HepG2 (cell line): ENCODE measurements around the gene PRAMEF12. TPM values are rescaled to one million over a fixed set of nuclear protein-coding genes. Genes with fewer than 3 reads are reported as not detected.

Experiments
- ATAC-seq: fragments of 200-7000 bp; cut with Tn5 transposase; 3 replicates; pipeline ENCODE4 v1.9.1; 2020; ENCODE audit warnings: mild to moderate bottlenecking, moderate library complexity
- BruUV-seq: library from RNA; stranded (reverse); fragments of 400-500 nt; replicated peaks from 2 replicates; lab custom pipeline; 2021; lab: Mats Ljungman, UMichigan
- CTCF ChIA-PET: fragments of 300-600 bp; formaldehyde crosslinking; extraction: SDS; loops from one replicate; lab custom pipeline; 2021; ENCODE audit warnings: low total read pairs, inconsistent platforms, low intra/inter-chr PET ratio; lab: Yijun Ruan, JAX
- POLR2A ChIA-PET: fragments of 350-600 bp; sonication (Branson Sonifier 250); formaldehyde crosslinking; loops from one replicate; lab custom pipeline; 2020; ENCODE audit warnings: antibody characterized with exemption, inconsistent platforms; lab: Yijun Ruan, JAX
- DNase-seq: peaks from one replicate; pipeline ENCODE4 v3.0.0-alpha.2; 2015; ENCODE audit warnings: low spot score
- FAIRE-seq: peaks from 3 replicates; lab custom pipeline; 2011; peaks lifted over from hg19 to GRCh38; lab: Jason Lieb, UNC
- H2AFZ ChIP-seq: one replicate; pipeline ENCODE4 v1.6.1; 2011; ENCODE audit warnings: low read length, inconsistent platforms
- H3K27ac ChIP-seq: fragments of 300-600 bp; 3 replicates; pipeline ENCODE4 v1.8.0; 2011; ENCODE audit warnings: mixed run types, mild to moderate bottlenecking, mixed read lengths, low read length, inconsistent platforms; ENCODE audit not compliant: insufficient read depth; ENCODE audit errors: extremely low read length
- H3K27me3 ChIP-seq, 2 experiments: fragments of 200-600 bp in 1 of 2; 2 replicates in 1 of 2; 3 replicates in 1 of 2; pipeline versions ENCODE4 v1.6.0 to v1.8.0; 2011; ENCODE audit warnings: low read length in 2 of 2, mild to moderate bottlenecking in 2 of 2, moderate library complexity in 2 of 2, inconsistent platforms in 1 of 2; ENCODE audit not compliant: insufficient read depth in 2 of 2, control insufficient read depth in 1 of 2
- H3K36me3 ChIP-seq, 2 experiments: fragments of 200-600 bp in 1 of 2; replicated peaks in 1 of 2; 2 replicates in 1 of 2; 3 replicates in 1 of 2; pipeline versions ENCODE4 v1.5.1 to v1.8.0; 2011; ENCODE audit warnings: low read length in 2 of 2, inconsistent platforms in 1 of 2; ENCODE audit not compliant: insufficient read depth in 2 of 2, control insufficient read depth in 1 of 2
- H3K4me1 ChIP-seq: 2 replicates; pipeline ENCODE4 v1.5.1; 2012; ENCODE audit warnings: low read length, inconsistent platforms; ENCODE audit not compliant: insufficient read depth
- H3K4me2 ChIP-seq: 2 replicates; pipeline ENCODE4 v1.6.0; 2011; ENCODE audit warnings: low read depth, low read length, inconsistent platforms
- H3K4me3 ChIP-seq, 3 experiments: fragments of 200-600 bp in 1 of 3; sonication (generic), shearing (Covaris generic) in 1 of 3; replicated peaks in 1 of 3; 2 replicates each; pipeline ENCODE4 v1.5.1; 2011 to 2016; ENCODE audit warnings: low read length in 3 of 3, inconsistent platforms in 2 of 3, low read depth in 2 of 3, mild to moderate bottlenecking in 2 of 3, control low read depth in 1 of 3, mixed read lengths in 1 of 3; ENCODE audit not compliant: insufficient read depth in 1 of 3
- H3K79me2 ChIP-seq: one replicate; pipeline ENCODE4 v1.6.1; 2011; ENCODE audit warnings: low read length, inconsistent platforms; ENCODE audit not compliant: insufficient read depth
- H3K9ac ChIP-seq: 2 replicates; pipeline ENCODE4 v1.6.0; 2011; ENCODE audit warnings: mild to moderate bottlenecking, low read depth, low read length, inconsistent platforms; ENCODE audit not compliant: insufficient read depth
- H3K9me3 ChIP-seq: 2 replicates; pipeline ENCODE4 v1.5.1; 2012; ENCODE audit warnings: mild to moderate bottlenecking, low read length
- H4K20me1 ChIP-seq: 2 replicates; pipeline ENCODE4 v1.6.0; 2011; ENCODE audit warnings: inconsistent platforms, mild to moderate bottlenecking, low read length, moderate library complexity; ENCODE audit not compliant: insufficient read depth
- HNRNPLL ChIP-seq: fragments of 200-400 bp; formaldehyde crosslinking; IDR thresholded peaks from 2 replicates; pipeline ENCODE4 v1.6.1; 2017; ENCODE audit warnings: mild to moderate bottlenecking, low read depth, low read length; ENCODE audit not compliant: poor library complexity, severe bottlenecking
- HNRNPUL1 ChIP-seq: fragments of 200-400 bp; formaldehyde crosslinking; IDR thresholded peaks from 2 replicates; pipeline ENCODE4 v1.6.1; 2017; ENCODE audit warnings: low read depth, mild to moderate bottlenecking, low read length, moderate library complexity
- KDM2A ChIP-seq: sonication (generic); formaldehyde crosslinking; IDR thresholded peaks from 2 replicates; pipeline ENCODE4 v1.4.0; 2020; ENCODE audit warnings: low read depth, missing genetic modification reagents, borderline replicate concordance
- PHB2 ChIP-seq: fragments of 450-650 bp; IDR thresholded peaks from 2 replicates; pipeline ENCODE4 v1.6.1; 2018; ENCODE audit not compliant: partially characterized antibody
- TBX3 ChIP-seq: fragments of 450-650 bp; IDR thresholded peaks from 2 replicates; pipeline ENCODE4 v1.6.1; 2017; ENCODE audit warnings: antibody characterized with exemption, mild to moderate bottlenecking, inconsistent platforms, borderline replicate concordance
- ZFP82 ChIP-seq: sonication (generic); formaldehyde crosslinking; IDR thresholded peaks from 2 replicates; pipeline ENCODE4 v1.5.1; 2020; ENCODE audit warnings: mild to moderate bottlenecking, missing genetic modification reagents, borderline replicate concordance
- ZNF367 ChIP-seq: sonication (generic); formaldehyde crosslinking; IDR thresholded peaks from 2 replicates; pipeline ENCODE4 v1.4.0; 2020; ENCODE audit warnings: missing genetic modification reagents, borderline replicate concordance
- ZNF678 ChIP-seq: sonication (generic); formaldehyde crosslinking; IDR thresholded peaks from 2 replicates; pipeline ENCODE4 v1.4.0; 2020; ENCODE audit warnings: mild to moderate bottlenecking, missing genetic modification reagents
- ZNF737 ChIP-seq: sonication (generic); formaldehyde crosslinking; IDR thresholded peaks from 2 replicates; pipeline ENCODE4 v1.5.0; 2020; ENCODE audit warnings: missing genetic modification reagents, mild to moderate bottlenecking, borderline replicate concordance
- ZNF788 ChIP-seq: sonication (generic); formaldehyde crosslinking; IDR thresholded peaks from 2 replicates; pipeline ENCODE4 v1.5.0; 2020; ENCODE audit warnings: mild to moderate bottlenecking, missing genetic modification reagents, borderline replicate concordance
- WGBS: methylation state at CpG from one replicate; pipeline ENCODE4 v1.1.6; 2017; ENCODE audit warnings: low lambda C conversion rate; 5-methylcytosine and 5-hydroxymethylcytosine counted together
- in situ Hi-C: cut with HindIII; loops from 2 replicates; pipeline ENCODE4 v1.10.0; 2017; ENCODE audit warnings: low pct_unique_long_range_greater_than_20kb; ENCODE audit not compliant: extremely low pct_ligation_motif_present
- intact Hi-C: fragments of 100-400 bp; cut with micrococcal nuclease; formaldehyde crosslinking; loops from one replicate; pipeline ENCODE4 v1.10.0; 2022; ENCODE audit not compliant: unreplicated experiment
- polyA plus RNA-seq, 8 experiments: library from polyadenylated mRNA; depleted of rRNA in 3 of 8; stranded (reverse) in 7 of 8; unstranded in 1 of 8; fragments of >200 nt; fragmentation: Illumina TruSeq in 4 of 8; extraction: Trizol in 4 of 8; gene quantifications; 2 replicates each; pipeline versions ENCODE4 v1.2.1 to v1.2.3, GENCODE V29; 2011 to 2016; ENCODE audit warnings: low read depth in 4 of 8, missing spikeins in 1 of 8, mixed read lengths in 1 of 8; ENCODE audit not compliant: insufficient read depth in 1 of 8
- total RNA-seq, 5 experiments: library from RNA; depleted of rRNA; stranded (reverse); fragments of >200 nt; fragmentation: Illumina TruSeq; extraction: Trizol; gene quantifications; 2 replicates each; pipeline ENCODE4 v1.2.3, GENCODE V29; 2016; ENCODE audit warnings: low read depth in 1 of 5
- TF ChIP-seq, protein P1 (sequence below): sonication (generic); formaldehyde crosslinking; IDR thresholded peaks from 2 replicates; pipeline ENCODE4 v1.5.1; 2020; ENCODE audit warnings: mild to moderate bottlenecking, missing genetic modification reagents
- TF ChIP-seq, protein P2 (sequence below): sonication (generic); formaldehyde crosslinking; IDR thresholded peaks from 2 replicates; pipeline ENCODE4 v1.5.0; 2020; ENCODE audit warnings: mild to moderate bottlenecking, missing genetic modification reagents, borderline replicate concordance
- TF ChIP-seq, protein P3 (sequence below): sonication (generic); formaldehyde crosslinking; IDR thresholded peaks from 2 replicates; pipeline ENCODE4 v1.8.1; 2023; ENCODE audit warnings: mild to moderate bottlenecking, missing genetic modification reagents
- TF ChIP-seq, protein P4 (sequence below): IDR thresholded peaks from 2 replicates; pipeline ENCODE4 v1.6.1; 2016; ENCODE audit warnings: low read depth, borderline replicate concordance
- TF ChIP-seq, protein P5 (sequence below): sonication (generic); formaldehyde crosslinking; IDR thresholded peaks from 2 replicates; pipeline ENCODE4 v1.5.1; 2020; ENCODE audit warnings: mild to moderate bottlenecking, missing genetic modification reagents, moderate library complexity

Gene PRAMEF12
- total and polyA plus RNA-seq, 2 of the 13 experiments (the other 11 are each of a cell fraction or from before 2014, with no cell fraction given) = not detected

DNA sequence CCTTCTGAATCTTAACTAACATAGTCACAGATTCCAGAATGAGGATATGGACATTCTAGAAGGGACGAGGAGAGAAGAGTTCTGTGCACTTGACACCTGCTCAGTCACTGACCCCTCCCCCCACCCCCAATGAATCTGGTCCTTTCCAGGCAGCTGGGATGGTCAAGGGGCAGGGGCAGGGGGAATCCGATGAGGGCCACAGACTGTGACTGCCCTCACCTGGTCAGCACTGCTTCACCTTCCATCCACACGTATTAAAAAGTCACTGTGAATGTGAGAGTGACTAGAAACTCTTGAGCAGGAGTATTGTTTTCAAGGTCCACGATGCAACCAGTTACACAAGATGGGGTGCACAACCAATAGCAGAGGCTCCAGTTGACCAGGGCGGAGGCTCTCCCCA lies 9.5 kb upstream of the PRAMEF12 start:
- Histone ChIP-seq H3K27ac (no peak overlapping the region), H3K9me3 (no peaks in the 10 kb centered on the region), H3K4me3 (no peak overlapping the region), H3K36me3 (no peaks in the 10 kb centered on the region), H3K27me3 (peaks cover 1 to 16% of the 10 kb centered on the region in 2 experiments; a peak in 2 of 5 replicates), H3K79me2 (no peaks in the 10 kb centered on the region), H3K9ac (no peak overlapping the region), H3K4me2 (no peak overlapping the region), H2AFZ (no peak overlapping the region), H3K4me1 (no peaks in the 10 kb centered on the region), H4K20me1 (no peaks in the 10 kb centered on the region)
- ChIA-PET CTCF (no interaction called here), POLR2A (no interaction called here)
- DNase-seq = no peak
- ATAC-seq = no peak
- in situ Hi-C loops = no loop called here
- BruUV-seq = no TSS peak
- intact Hi-C loops = no loop called here
- TF ChIP-seq PHB2 (no peak), ZNF367 (CRISPR knock-in tag) (no peak), HNRNPUL1 (no peak), ZFP82 (no peak), KDM2A (no peak), TBX3 (no peak), ZNF678 (CRISPR knock-in tag) (no peak), ZNF788 (CRISPR knock-in tag) (no peak), ZNF737 (CRISPR knock-in tag) (no peak), HNRNPLL (no peak)
- TF ChIP-seq, protein P1, sequence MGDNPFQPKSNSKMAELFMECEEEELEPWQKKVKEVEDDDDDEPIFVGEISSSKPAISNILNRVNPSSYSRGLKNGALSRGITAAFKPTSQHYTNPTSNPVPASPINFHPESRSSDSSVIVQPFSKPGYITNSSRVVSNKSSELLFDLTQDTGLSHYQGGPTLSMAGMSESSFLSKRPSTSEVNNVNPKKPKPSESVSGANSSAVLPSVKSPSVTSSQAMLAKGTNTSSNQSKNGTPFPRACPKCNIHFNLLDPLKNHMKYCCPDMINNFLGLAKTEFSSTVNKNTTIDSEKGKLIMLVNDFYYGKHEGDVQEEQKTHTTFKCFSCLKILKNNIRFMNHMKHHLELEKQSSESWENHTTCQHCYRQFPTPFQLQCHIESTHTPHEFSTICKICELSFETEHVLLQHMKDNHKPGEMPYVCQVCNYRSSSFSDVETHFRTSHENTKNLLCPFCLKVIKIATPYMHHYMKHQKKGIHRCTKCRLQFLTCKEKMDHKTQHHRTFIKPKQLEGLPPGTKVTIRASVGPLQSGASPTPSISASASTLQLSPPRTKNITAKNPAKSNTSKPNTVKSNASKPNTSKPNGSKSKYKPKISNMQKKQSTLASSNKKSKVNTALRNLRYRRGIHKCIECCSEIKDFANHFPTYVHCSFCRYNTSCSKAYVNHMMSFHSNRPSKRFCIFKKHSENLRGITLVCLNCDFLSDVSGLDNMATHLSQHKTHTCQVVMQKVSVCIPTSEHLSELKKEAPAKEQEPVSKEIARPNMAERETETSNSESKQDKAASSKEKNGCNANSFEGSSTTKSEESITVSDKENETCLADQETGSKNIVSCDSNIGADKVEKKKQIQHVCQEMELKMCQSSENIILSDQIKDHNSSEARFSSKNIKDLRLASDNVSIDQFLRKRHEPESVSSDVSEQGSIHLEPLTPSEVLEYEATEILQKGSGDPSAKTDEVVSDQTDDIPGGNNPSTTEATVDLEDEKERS (CRISPR knock-in tag) = no peak
- TF ChIP-seq, protein P2, sequence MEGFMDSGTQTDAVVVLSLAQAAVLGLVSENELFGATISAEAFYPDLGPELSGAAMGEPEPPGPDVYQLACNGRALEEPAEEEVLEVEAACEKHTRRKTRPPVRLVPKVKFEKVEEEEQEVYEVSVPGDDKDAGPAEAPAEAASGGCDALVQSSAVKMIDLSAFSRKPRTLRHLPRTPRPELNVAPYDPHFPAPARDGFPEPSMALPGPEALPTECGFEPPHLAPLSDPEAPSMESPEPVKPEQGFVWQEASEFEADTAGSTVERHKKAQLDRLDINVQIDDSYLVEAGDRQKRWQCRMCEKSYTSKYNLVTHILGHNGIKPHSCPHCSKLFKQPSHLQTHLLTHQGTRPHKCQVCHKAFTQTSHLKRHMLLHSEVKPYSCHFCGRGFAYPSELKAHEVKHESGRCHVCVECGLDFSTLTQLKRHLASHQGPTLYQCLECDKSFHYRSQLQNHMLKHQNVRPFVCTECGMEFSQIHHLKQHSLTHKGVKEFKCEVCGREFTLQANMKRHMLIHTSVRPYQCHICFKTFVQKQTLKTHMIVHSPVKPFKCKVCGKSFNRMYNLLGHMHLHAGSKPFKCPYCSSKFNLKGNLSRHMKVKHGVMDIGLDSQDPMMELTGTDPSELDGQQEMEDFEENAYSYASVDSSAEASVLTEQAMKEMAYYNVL (CRISPR knock-in tag) = no peak
- TF ChIP-seq, protein P3, sequence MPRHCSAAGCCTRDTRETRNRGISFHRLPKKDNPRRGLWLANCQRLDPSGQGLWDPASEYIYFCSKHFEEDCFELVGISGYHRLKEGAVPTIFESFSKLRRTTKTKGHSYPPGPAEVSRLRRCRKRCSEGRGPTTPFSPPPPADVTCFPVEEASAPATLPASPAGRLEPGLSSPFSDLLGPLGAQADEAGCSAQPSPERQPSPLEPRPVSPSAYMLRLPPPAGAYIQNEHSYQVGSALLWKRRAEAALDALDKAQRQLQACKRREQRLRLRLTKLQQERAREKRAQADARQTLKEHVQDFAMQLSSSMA (CRISPR knock-in tag) = no peak
- TF ChIP-seq, protein P4, sequence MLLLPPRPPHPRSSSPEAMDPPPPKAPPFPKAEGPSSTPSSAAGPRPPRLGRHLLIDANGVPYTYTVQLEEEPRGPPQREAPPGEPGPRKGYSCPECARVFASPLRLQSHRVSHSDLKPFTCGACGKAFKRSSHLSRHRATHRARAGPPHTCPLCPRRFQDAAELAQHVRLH (CRISPR knock-in tag) = no peak
- TF ChIP-seq, protein P5, sequence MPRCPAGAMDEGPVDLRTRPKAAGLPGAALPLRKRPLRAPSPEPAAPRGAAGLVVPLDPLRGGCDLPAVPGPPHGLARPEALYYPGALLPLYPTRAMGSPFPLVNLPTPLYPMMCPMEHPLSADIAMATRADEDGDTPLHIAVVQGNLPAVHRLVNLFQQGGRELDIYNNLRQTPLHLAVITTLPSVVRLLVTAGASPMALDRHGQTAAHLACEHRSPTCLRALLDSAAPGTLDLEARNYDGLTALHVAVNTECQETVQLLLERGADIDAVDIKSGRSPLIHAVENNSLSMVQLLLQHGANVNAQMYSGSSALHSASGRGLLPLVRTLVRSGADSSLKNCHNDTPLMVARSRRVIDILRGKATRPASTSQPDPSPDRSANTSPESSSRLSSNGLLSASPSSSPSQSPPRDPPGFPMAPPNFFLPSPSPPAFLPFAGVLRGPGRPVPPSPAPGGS (CRISPR knock-in tag) = no peak
- WGBS = 0% methylated on average over 5 of the region's 5 CpGs
- no peak for FAIRE-seq
